ENCODE results near the gene TAF12.

DNA sequence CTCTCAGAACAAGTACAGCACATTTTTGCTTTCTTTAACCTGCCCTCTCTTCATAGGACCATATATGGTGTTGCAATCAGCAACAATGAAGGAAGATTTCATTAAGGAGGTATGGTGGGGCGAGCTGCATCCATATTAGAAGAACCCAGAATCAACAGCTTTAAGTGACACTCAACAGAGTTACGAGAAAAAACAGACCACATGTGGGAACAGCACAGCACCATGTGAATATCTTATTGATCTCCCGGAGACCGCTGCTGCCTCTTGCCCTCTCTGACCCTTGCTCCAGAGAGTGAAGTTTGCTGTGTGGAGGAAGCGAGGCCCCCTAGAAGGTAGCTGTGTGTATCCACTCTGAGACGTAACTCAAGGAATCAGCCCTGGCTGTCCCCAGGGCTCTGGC lies 37.9 kb downstream of the TAF12 start:
- TF ChIP-seq CTCF (IDR thresholded peaks at IDR 0.05), result no peak
- no peak for TF ChIP-seq POLR2AphosphoS5 (IDR thresholded peaks at IDR 0.05; ENCODE audit: insufficient read depth in 1 of 2, low read depth in 1 of 2)
- no peak for TF ChIP-seq POLR2A (IDR thresholded peaks at IDR 0.05)
